Measurements from ENCODE around the gene CCDC28B.

CCDC28B gene

DNA sequence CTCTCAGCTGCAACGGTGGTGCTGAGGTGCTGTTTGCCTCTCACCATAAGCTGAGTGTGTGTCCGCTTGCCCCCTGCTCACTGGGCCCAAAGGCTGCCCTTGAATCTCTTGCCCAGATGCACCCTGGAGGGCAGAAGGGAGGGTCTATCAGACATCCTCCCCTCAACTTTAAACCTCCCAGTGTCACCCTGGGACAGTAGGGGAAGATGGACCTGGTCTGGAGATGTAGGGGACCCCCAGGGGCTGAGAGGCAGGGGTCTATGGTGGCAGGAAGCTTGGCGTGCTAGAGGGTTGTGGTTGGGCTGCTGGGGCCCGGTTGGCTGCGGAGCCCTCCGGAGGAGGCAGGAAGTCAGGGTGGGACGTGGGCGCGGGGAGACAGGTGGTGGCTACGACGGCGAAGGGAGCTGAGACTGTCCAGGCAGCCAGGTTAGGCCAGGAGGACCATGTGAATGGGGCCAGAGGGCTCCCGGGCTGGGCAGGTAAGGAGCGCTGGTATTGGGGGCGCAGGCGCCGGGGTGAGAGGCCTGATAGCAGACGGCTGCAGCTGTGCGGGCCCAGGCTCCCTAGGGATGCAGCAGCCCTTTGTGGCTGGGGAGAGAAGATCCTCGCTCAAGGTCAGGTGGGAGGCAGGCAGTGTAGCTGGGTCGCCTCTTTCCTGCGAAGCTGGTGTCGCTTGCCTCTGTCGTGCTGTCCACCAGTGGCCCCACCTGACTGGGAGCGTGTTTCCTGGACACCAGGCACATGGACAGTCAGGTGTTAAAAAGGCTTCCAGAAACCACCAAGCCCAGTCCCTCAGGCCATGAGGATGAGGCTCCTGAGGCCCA is 50.7 kb downstream of the CCDC28B start, which contains the start of gene LCK:
TSS of gene LCK (plus strand) at position 373 of the 824 bp plus-strand sequence. CDS start 23,065 bp downstream, outside the sequence.
- no peak for ATAC-seq
- no peak for TF ChIP-seq OSR1 (CRISPR knock-in tag; IDR thresholded peaks at IDR 0.05)
- no peak for TF ChIP-seq ARNTL (CRISPR knock-in tag; IDR thresholded peaks at IDR 0.05; ENCODE audit: borderline replicate concordance, low read depth)
- no peak for TF ChIP-seq TCF4 (CRISPR knock-in tag; IDR thresholded peaks at IDR 0.05; ENCODE audit: borderline replicate concordance)
- TF ChIP-seq, protein P1, sequence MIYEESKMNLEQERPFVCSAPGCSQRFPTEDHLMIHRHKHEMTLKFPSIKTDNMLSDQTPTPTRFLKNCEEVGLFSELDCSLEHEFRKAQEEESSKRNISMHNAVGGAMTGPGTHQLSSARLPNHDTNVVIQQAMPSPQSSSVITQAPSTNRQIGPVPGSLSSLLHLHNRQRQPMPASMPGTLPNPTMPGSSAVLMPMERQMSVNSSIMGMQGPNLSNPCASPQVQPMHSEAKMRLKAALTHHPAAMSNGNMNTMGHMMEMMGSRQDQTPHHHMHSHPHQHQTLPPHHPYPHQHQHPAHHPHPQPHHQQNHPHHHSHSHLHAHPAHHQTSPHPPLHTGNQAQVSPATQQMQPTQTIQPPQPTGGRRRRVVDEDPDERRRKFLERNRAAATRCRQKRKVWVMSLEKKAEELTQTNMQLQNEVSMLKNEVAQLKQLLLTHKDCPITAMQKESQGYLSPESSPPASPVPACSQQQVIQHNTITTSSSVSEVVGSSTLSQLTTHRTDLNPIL (CRISPR knock-in tag; IDR thresholded peaks at IDR 0.05; ENCODE audit: low read depth) = no peak
- no peak for TF ChIP-seq ESRRG (CRISPR knock-in tag; IDR thresholded peaks at IDR 0.05)
- TF ChIP-seq, protein P2, sequence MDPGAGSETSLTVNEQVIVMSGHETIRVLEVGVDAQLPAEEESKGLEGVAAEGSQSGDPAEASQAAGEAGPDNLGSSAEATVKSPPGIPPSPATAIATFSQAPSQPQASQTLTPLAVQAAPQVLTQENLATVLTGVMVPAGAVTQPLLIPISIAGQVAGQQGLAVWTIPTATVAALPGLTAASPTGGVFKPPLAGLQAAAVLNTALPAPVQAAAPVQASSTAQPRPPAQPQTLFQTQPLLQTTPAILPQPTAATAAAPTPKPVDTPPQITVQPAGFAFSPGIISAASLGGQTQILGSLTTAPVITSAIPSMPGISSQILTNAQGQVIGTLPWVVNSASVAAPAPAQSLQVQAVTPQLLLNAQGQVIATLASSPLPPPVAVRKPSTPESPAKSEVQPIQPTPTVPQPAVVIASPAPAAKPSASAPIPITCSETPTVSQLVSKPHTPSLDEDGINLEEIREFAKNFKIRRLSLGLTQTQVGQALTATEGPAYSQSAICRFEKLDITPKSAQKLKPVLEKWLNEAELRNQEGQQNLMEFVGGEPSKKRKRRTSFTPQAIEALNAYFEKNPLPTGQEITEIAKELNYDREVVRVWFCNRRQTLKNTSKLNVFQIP (CRISPR knock-in tag; IDR thresholded peaks at IDR 0.05; ENCODE audit: borderline replicate concordance, low read depth) = no peak
- TF ChIP-seq RARB (CRISPR knock-in tag; IDR thresholded peaks at IDR 0.05) = no peak
- TF ChIP-seq GLIS3 (CRISPR knock-in tag; IDR thresholded peaks at IDR 0.05) = no peak
- TF ChIP-seq, protein P3, sequence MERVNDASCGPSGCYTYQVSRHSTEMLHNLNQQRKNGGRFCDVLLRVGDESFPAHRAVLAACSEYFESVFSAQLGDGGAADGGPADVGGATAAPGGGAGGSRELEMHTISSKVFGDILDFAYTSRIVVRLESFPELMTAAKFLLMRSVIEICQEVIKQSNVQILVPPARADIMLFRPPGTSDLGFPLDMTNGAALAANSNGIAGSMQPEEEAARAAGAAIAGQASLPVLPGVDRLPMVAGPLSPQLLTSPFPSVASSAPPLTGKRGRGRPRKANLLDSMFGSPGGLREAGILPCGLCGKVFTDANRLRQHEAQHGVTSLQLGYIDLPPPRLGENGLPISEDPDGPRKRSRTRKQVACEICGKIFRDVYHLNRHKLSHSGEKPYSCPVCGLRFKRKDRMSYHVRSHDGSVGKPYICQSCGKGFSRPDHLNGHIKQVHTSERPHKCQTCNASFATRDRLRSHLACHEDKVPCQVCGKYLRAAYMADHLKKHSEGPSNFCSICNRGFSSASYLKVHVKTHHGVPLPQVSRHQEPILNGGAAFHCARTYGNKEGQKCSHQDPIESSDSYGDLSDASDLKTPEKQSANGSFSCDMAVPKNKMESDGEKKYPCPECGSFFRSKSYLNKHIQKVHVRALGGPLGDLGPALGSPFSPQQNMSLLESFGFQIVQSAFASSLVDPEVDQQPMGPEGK (CRISPR knock-in tag; IDR thresholded peaks at IDR 0.05; ENCODE audit: borderline replicate concordance) = no peak
- no peak for TF ChIP-seq ZNF70 (CRISPR knock-in tag; IDR thresholded peaks at IDR 0.05)
- no peak for TF ChIP-seq ZFP30 (CRISPR knock-in tag; IDR thresholded peaks at IDR 0.05)
- no peak for TF ChIP-seq ZNF8 (CRISPR knock-in tag; IDR thresholded peaks at IDR 0.05)

Measured in SK-N-SH treated with all-trans-retinoic acid at 6 μM for 48 hours (cell line).